ENCODE data around the gene LRRC8D.

DNA sequence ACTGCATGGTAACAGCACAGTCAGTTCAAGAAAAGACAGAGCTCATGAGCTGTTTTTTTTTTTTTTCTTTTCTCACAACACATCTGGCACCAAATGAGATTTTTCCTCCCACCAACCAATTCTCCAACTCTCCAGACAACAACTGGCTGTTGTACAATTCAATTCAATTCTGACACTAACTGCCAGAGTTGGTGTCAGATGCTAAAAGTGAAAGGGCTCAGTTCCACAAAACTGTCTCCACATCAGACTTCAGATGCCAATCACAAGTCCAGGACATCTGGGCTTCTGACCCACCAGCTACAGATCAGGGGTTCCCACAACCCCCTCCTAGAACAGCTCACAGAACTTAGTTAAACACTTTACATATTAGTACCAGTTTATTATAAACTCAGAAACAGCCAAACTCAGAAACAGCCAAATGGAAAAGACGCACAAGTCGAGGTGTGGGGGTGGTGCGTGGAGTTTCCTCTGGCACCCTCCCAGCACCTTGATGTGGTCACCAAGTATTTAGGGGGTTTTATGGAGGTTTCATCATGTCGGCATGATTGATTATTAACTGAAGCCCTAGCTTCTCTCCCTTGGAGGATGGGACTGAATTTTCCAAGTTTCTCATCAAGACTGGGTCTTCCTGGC is 39.2 kb upstream of the LRRC8D start:
- no peak for TF ChIP-seq POLR2A (IDR thresholded peaks at IDR 0.05)
- TF ChIP-seq, protein P1, sequence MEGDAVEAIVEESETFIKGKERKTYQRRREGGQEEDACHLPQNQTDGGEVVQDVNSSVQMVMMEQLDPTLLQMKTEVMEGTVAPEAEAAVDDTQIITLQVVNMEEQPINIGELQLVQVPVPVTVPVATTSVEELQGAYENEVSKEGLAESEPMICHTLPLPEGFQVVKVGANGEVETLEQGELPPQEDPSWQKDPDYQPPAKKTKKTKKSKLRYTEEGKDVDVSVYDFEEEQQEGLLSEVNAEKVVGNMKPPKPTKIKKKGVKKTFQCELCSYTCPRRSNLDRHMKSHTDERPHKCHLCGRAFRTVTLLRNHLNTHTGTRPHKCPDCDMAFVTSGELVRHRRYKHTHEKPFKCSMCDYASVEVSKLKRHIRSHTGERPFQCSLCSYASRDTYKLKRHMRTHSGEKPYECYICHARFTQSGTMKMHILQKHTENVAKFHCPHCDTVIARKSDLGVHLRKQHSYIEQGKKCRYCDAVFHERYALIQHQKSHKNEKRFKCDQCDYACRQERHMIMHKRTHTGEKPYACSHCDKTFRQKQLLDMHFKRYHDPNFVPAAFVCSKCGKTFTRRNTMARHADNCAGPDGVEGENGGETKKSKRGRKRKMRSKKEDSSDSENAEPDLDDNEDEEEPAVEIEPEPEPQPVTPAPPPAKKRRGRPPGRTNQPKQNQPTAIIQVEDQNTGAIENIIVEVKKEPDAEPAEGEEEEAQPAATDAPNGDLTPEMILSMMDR (IDR thresholded peaks at IDR 0.05), result no peak

Measured in breast epithelium (tissue), 3 donors.